BLaER1 treated with 17β-estradiol and CSF1 and Interleukin-3, amounts not matched to agents 10 nM and 100 nM (cell line): ENCODE data around the gene MRPL21.

Experiments
- H3K27ac ChIP-seq, 11 experiments: shearing (Covaris generic); formaldehyde crosslinking; 2 replicates each; pipeline ENCODE4 v1.8.1; 2022
- H3K27me3 ChIP-seq, 11 experiments: shearing (Covaris generic); formaldehyde crosslinking; 2 replicates each; pipeline ENCODE4 v1.8.1; 2022
- H3K36me3 ChIP-seq, 11 experiments: shearing (Covaris generic); formaldehyde crosslinking; 2 replicates each; pipeline ENCODE4 v1.8.1; 2022
- H3K4me1 ChIP-seq, 10 experiments: shearing (Covaris generic); formaldehyde crosslinking; 2 replicates each; pipeline ENCODE4 v1.8.1; 2022
- H3K4me2 ChIP-seq, 11 experiments: shearing (Covaris generic); formaldehyde crosslinking; 2 replicates each; pipeline ENCODE4 v1.8.1; 2022
- H3K4me3 ChIP-seq, 10 experiments: shearing (Covaris generic); formaldehyde crosslinking; 2 replicates each; pipeline ENCODE4 v1.8.1; 2022
- H3K9ac ChIP-seq, 11 experiments: shearing (Covaris generic); formaldehyde crosslinking; 2 replicates each; pipeline ENCODE4 v1.8.1; 2022
- H3K9me3 ChIP-seq, 11 experiments: shearing (Covaris generic); formaldehyde crosslinking; replicated peaks in 1 of 11; 2 replicates each; pipeline ENCODE4 v1.8.1; 2022
- H4K20me1 ChIP-seq, 11 experiments: shearing (Covaris generic); formaldehyde crosslinking; 2 replicates each; pipeline ENCODE4 v1.8.1; 2022
- Cebpa-rat ChIP-seq, 11 experiments: shearing (Covaris generic); IDR thresholded peaks; 2 replicates each; pipeline ENCODE4 v1.8.1; 2022

MRPL21 gene

DNA sequence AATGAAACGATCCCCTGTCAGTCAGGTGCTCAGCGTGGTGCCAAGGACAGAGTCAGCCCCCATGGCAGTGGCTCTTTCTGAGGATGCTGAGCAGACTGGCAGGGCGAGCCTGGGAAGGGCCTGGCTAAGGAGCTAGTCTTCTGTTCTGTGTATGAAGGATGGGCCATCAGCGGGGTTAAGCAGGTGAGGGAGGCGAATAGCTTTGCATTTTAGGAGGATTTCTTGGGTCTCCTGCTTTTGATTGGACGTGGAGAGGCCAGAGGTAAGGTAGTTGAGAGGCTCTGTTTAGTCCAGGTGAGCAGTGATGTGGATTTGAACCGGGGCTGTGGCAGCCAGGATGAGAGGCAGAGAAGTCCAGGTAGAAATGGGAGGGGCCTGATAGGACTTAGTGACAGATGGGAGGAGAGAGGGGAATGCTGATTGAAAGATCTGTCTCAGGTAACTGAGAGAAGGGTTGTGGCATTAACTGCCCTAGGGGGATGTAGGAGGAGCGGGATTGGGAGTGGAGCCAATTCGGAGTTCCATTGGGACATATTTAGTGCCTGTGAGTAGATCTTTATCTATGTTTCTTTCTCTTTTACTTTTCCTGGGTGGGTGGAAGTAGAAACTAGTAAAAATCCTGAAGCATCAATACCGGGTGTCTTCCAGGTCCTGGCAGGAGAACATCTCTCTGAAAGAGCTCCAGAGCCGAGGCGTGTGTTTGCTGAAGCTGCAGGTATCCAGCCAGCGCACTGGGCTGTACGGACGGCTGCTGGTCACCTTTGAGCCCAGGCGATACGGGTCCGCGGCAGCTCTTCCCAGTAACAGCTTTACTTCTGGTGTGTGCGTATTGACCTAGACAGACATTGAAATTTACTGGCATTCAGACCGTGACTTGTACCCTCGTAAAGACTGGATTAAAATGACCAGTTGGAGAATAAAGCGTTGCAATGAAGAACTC is 2.1 kb upstream of the MRPL21 start:
- peaks cover 26 to 40% (median 35%) of the 10 kb centered on the region in 10 experiments for H3K4me1 ChIP-seq
- peak overlapping the region; percentile 82 to 98 (median 91) for H3K4me2 ChIP-seq
- H3K27ac ChIP-seq, result no peak overlapping the region
- H3K36me3 ChIP-seq, result peaks cover 39 to 60% (median 48%) of the 10 kb centered on the region in 11 experiments
- H3K9ac ChIP-seq, result peak overlapping the region; percentile 88 to 97 (median 91); a peak in 12 of 22 replicates
- TF ChIP-seq Cebpa-rat (IDR thresholded peaks at IDR 0.05), result no peak
- H4K20me1 ChIP-seq, result peaks cover 0 to 45% (median 27%) of the 10 kb centered on the region in 11 experiments; a peak in 20 of 22 replicates
- H3K9me3 ChIP-seq, result no peaks in the 10 kb centered on the region
- H3K27me3 ChIP-seq, result no peaks in the 10 kb centered on the region
- peak overlapping the region in 3 of 10 experiments; percentile 91 to 98 (median 94); a peak in 2 of 20 replicates for H3K4me3 ChIP-seq

GRCh38 chr11:68904248-68904847 is 716 bp upstream of the MRPL21 start:
- TF ChIP-seq Cebpa-rat (IDR thresholded peaks at IDR 0.05), result no peak
- peaks cover 38 to 60% (median 48%) of the 10 kb centered on the region in 11 experiments for H3K36me3 ChIP-seq
- H3K27ac ChIP-seq, result peak overlapping the region; percentile 77 to 90 (median 84)
- H4K20me1 ChIP-seq, result peaks cover 0 to 58% (median 39%) of the 10 kb centered on the region in 11 experiments; a peak in 21 of 22 replicates
- peaks cover 26 to 40% (median 35%) of the 10 kb centered on the region in 10 experiments for H3K4me1 ChIP-seq
- peak overlapping the region; percentile 82 to 98 (median 91) for H3K4me2 ChIP-seq
- H3K9ac ChIP-seq, result peak overlapping the region; percentile 88 to 97 (median 91)
- H3K9me3 ChIP-seq, result no peaks in the 10 kb centered on the region
- no peaks in the 10 kb centered on the region for H3K27me3 ChIP-seq
- peak overlapping the region; percentile 83 to 98 (median 92) for H3K4me3 ChIP-seq

DNA sequence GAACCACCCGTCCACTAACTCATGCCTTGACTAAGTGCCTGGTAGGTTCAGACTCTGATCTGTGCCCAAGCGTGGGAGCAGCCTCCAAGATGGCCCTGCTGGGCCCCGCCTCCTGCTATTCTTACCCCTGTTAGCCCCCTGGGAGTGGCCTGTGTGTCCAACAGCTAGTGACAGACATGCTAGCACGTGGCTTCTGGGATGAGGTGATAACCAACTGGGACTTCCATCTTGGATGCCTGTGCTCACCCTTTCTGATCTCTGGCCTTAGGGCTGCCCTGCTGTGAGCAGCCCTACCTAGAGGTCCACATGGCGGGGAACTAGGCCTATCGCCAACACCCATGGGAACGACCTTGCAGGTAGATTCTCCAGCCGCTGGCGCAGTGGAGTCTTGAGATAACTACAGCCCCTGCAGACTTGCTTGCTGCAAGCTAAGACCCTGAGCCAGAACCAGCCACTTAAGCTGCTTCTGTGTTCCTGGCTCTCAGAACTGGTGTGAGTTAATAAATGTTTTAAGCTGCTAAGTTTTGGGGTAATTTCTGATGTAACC is 2.7 kb downstream of the MRPL21 start:
- Histone ChIP-seq H3K9ac (no peak overlapping the region), H4K20me1 (peaks cover 0 to 83% (median 53%) of the 10 kb centered on the region in 11 experiments; a peak in 21 of 22 replicates), H3K27me3 (no peaks in the 10 kb centered on the region), H3K4me2 (peak overlapping the region in 2 of 11 experiments; percentile 91 to 93; a peak in 2 of 22 replicates), H3K9me3 (no peaks in the 10 kb centered on the region), H3K4me1 (peaks cover 26 to 40% (median 35%) of the 10 kb centered on the region in 10 experiments), H3K27ac (no peak overlapping the region), H3K4me3 (no peak overlapping the region), H3K36me3 (peaks cover 45 to 62% (median 55%) of the 10 kb centered on the region in 11 experiments)
- TF ChIP-seq Cebpa-rat (IDR thresholded peaks at IDR 0.05), result no peak

- H3K9ac ChIP-seq, result no peak overlapping the region
- H3K4me2 ChIP-seq, result no peak overlapping the region
- H3K27ac ChIP-seq, result no peak overlapping the region
- H3K4me3 ChIP-seq, result no peak overlapping the region
- H4K20me1 ChIP-seq, result peaks cover 0 to 92% (median 44%) of the 10 kb centered on the region in 11 experiments; a peak in 21 of 22 replicates
- no peaks in the 10 kb centered on the region for H3K9me3 ChIP-seq
- H3K4me1 ChIP-seq, result peaks cover 7 to 19% (median 14%) of the 10 kb centered on the region in 10 experiments
- H3K27me3 ChIP-seq, result no peaks in the 10 kb centered on the region
- TF ChIP-seq Cebpa-rat (IDR thresholded peaks at IDR 0.05), result no peak
- H3K36me3 ChIP-seq, result peaks cover 78 to 94% (median 88%) of the 10 kb centered on the region in 11 experiments
Observed at GRCh38 chr11:68897441-68897840, 6.2 kb downstream of the MRPL21 start.

DNA sequence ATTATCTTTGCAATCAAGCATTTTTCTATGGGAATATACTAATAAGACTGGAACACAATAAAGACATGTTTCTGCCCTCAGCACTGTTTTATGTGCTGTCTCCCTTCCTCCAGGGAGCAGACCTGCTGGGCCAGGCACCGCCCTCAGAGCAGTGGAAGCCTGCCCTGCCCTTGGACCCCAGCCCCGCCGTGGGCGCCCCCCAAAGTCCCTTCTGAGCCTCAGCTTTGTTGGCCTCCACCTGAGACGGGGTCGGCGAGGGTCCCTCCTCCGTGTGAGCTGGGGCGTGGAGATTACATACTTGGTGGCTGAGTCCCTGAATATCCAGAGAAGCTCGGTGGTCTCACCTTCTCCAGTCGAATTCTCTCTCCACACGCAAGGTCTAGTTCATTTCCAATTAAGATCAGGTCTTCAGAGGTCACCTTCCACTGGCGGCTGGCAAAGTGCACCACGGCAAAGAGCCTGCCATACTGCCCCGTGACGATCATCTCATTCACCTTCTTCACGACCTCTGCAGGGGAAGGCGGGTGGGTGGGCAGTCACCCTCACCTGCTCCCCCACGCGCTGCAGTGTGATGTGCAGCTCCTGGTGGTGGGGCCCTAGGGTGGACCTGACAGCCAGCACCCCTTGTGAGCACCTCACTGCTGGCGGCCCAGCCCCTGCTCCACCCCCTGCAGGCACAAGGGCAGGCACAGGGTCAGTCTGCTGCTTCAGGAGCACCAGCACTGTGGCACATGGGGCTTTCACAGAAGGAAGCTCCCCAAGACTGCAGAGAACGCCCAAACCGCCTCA is 7.3 kb downstream of the MRPL21 start:
- Histone ChIP-seq H3K4me1 (peaks cover 4 to 14% (median 9%) of the 10 kb centered on the region in 10 experiments), H3K4me3 (no peak overlapping the region), H3K27me3 (no peaks in the 10 kb centered on the region), H3K36me3 (peaks cover 84 to 99% (median 94%) of the 10 kb centered on the region in 11 experiments), H3K9ac (no peak overlapping the region), H3K27ac (no peak overlapping the region), H3K9me3 (no peaks in the 10 kb centered on the region), H4K20me1 (peaks cover 0 to 90% (median 49%) of the 10 kb centered on the region in 11 experiments; a peak in 21 of 22 replicates), H3K4me2 (no peak overlapping the region)
- no peak for TF ChIP-seq Cebpa-rat (IDR thresholded peaks at IDR 0.05)

GRCh38 chr11:68893282-68893681 is 10.3 kb downstream of the MRPL21 start:
- H3K27me3 ChIP-seq, result no peaks in the 10 kb centered on the region
- H3K27ac ChIP-seq, result no peak overlapping the region
- peaks cover 0 to 81% (median 33%) of the 10 kb centered on the region in 11 experiments; a peak in 17 of 22 replicates for H4K20me1 ChIP-seq
- peaks cover 15 to 26% (median 22%) of the 10 kb centered on the region in 10 experiments for H3K4me1 ChIP-seq
- no peak overlapping the region for H3K4me2 ChIP-seq
- H3K4me3 ChIP-seq, result no peak overlapping the region
- no peak for TF ChIP-seq Cebpa-rat (IDR thresholded peaks at IDR 0.05)
- H3K36me3 ChIP-seq, result peaks cover 79 to 90% (median 84%) of the 10 kb centered on the region in 11 experiments
- no peak overlapping the region for H3K9ac ChIP-seq
- no peaks in the 10 kb centered on the region for H3K9me3 ChIP-seq

DNA sequence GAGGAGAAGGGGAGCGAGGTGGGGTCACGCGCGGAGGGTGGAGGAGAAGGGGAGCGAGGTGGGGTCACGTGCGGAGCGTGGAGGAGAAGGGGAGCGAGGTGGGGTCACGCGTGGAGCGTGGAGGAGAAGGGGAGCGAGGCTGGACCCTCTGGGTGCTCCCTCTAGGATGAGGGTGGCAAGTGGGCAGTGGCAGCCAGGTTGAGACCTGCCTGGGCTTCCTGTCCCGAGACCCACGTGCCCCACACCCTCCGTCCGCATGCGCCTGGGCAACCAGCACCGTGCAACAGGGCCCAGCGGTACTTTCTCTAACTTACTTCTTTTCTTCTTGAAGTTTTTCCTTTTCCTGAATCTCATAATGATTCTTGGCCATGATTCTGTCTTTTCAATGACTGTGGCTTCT is 11.1 kb downstream of the MRPL21 start:
- Histone ChIP-seq H3K4me1 (peaks cover 15 to 26% (median 22%) of the 10 kb centered on the region in 10 experiments), H3K9me3 (no peaks in the 10 kb centered on the region), H4K20me1 (peaks cover 0 to 74% (median 27%) of the 10 kb centered on the region in 11 experiments; a peak in 17 of 22 replicates), H3K9ac (no peak overlapping the region), H3K27me3 (no peaks in the 10 kb centered on the region), H3K4me3 (no peak overlapping the region), H3K4me2 (no peak overlapping the region), H3K36me3 (peaks cover 72 to 83% (median 77%) of the 10 kb centered on the region in 11 experiments), H3K27ac (no peak overlapping the region)
- TF ChIP-seq Cebpa-rat (IDR thresholded peaks at IDR 0.05), result no peak
